Neural progenitor cell (in vitro differentiated cells): ENCODE data around the gene GTF3A.
A peak's percentile ranks its signal among the peaks of the same experiment; 100 is the strongest.

Experiments
- CTCF ChIP-seq: fragments of 200-600 bp; sonication (generic); IDR thresholded peaks from 2 replicates; pipeline ENCODE4 v1.5.1; 2017; ENCODE audit warnings: antibody characterized with exemption, mild to moderate bottlenecking
- EZH2 ChIP-seq: fragments of 200-600 bp; sonication (generic); IDR thresholded peaks from 2 replicates; pipeline ENCODE4 v1.6.1; 2017; ENCODE audit warnings: antibody characterized with exemption, mild to moderate bottlenecking, moderate library complexity

DNA sequence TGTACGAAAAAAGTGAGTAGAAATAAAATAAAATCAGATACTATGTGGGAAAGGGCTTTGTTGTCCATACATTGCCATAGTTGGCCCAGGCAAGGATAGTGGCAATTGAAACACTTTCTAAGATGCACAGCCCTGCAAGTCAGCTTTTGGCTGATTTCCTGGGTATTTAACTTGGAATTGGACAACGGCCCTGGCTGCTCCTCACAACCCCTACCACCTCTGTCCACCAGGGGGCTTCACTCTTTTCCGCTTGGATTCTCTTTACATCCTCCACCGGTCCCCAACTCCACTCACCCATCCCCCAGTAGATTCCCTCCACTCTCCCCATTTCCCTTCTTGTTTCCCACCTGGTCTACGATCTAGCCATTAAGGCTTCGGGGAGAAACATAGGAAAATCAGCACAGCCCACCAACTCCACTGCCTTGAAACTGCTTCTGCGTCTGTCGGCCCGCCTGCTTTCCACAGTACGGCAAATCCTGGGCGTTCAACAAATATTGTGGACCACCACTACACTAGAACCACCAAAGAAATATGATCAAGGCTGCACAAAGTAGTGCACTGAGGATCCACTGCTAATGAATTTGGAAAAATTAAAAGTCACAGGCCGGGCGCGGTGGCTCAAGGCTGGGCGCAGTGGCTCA lies 48.6 kb upstream of the GTF3A start:
- TF ChIP-seq CTCF (peak; percentile 81), EZH2 (no peak)
